ENCODE results near the gene ETFDH. TPM values are rescaled to one million over a fixed set of nuclear protein-coding genes. Genes with fewer than 3 reads are reported as not detected.

ETFDH gene
- total and polyA plus RNA-seq, 9 of the 15 experiments (the other 6 are each of a cell fraction or from before 2014, with no cell fraction given) = 14.6 to 33.6 (median 25.9) TPM

GRCh38 chr4:158630893-158631292 lies 41.2 kb upstream of the ETFDH start:
- intact Hi-C loops (cut with micrococcal nuclease) = no loop called here
- FAIRE-seq = no peak

More at GRCh38 chr4:158630893-158631292, 41.2 kb upstream of the ETFDH start:
- Histone ChIP-seq H4K20me1 (replicated peaks; ENCODE audit: control insufficient read depth, insufficient read depth, low read length) (no peaks in the 10 kb centered on the region), H3K36me3 (ENCODE audit: control insufficient read depth, insufficient read depth, low read length) (no peaks in the 10 kb centered on the region), H2AFZ (ENCODE audit: low read depth, low read length) (no peak overlapping the region), H3K4me2 (ENCODE audit: insufficient read depth, low read length) (no peak overlapping the region), H3K9ac (ENCODE audit: insufficient read depth in 1 of 2, low read depth in 2 of 2, low read length in 2 of 2) (no peak overlapping the region), H3K27ac (ENCODE audit: extremely low read depth, low read depth, low read length) (no peak overlapping the region), H3K9me3 (replicated peaks; ENCODE audit: control insufficient read depth, insufficient read depth, low read depth, low read length) (no peaks in the 10 kb centered on the region), H3K9me1 (ENCODE audit: control insufficient read depth, insufficient read depth, low read length) (no peaks in the 10 kb centered on the region), H3K4me3 (no peak overlapping the region), H3K4me1 (replicated peaks in 1 of 2; ENCODE audit: control insufficient read depth in 2 of 2, insufficient read depth in 2 of 2, low read length in 2 of 2) (no peaks in the 10 kb centered on the region), H3K79me2 (ENCODE audit: control insufficient read depth, insufficient read depth, low read length) (no peaks in the 10 kb centered on the region), H3K27me3 (ENCODE audit: control insufficient read depth in 2 of 2, insufficient read depth in 2 of 2, low read length in 2 of 2) (no peaks in the 10 kb centered on the region)
- in situ Hi-C loops (cut with MboI) = no loop called here
- TF ChIP-seq MAFG (tag; conservative IDR thresholded peaks at IDR 0.05) = no peak
- no peak for TF ChIP-seq CHCHD3 (CRISPR knock-in tag; IDR thresholded peaks at IDR 0.05)
- TF ChIP-seq HNRNPK (IDR thresholded peaks at IDR 0.05; ENCODE audit: low read depth, low read length, poor library complexity, severe bottlenecking) = no peak
- no peak for TF ChIP-seq FOXP4 (CRISPR knock-in tag; IDR thresholded peaks at IDR 0.05; ENCODE audit: borderline replicate concordance)
- TF ChIP-seq TCF3 (CRISPR knock-in tag; IDR thresholded peaks at IDR 0.05) = no peak
- no peak for TF ChIP-seq ARHGAP35 (IDR thresholded peaks at IDR 0.05; ENCODE audit: partially characterized antibody)
- TF ChIP-seq THAP12 (CRISPR knock-in tag; IDR thresholded peaks at IDR 0.05) = no peak
- CTCF ChIA-PET (ENCODE audit: low intra/inter-chr PET ratio) = no interaction called here
- 0% methylated on average over 1 of the region's 1 CpG for WGBS (ENCODE audit: insufficient coverage, low coverage, missing lambda C conversion rate)
- POLR2A ChIA-PET = interaction anchor here (2.0 kb wide), 1 partner anchor 11 kb away, joined by 6 read pairs; no protein-coding TSS in a partner anchor
- no peak for DNase-seq (ENCODE audit: extremely low read depth in 1 of 4, low spot score in 3 of 4)
- BruUV-seq (replicated peaks) = no TSS peak
- no peak for ATAC-seq

All from K562 (cell line).